Endothelial cell of umbilical vein (primary cell): ENCODE results near the gene MRPL24. TPM values are rescaled to one million over a fixed set of nuclear protein-coding genes. Genes with fewer than 3 reads are reported as not detected.

Experiments used
- BruUV-seq: library from RNA; stranded (reverse); fragments of 400-500 nt; replicated peaks from 2 replicates; lab custom pipeline; 2021; lab: Mats Ljungman, UMichigan
- CTCF ChIA-PET: fragments of 300-600, 350-600 bp; sonication (Branson Sonifier 250); formaldehyde crosslinking; loops from one replicate; lab custom pipeline; 2021; ENCODE audit warnings: antibody characterized with exemption, inconsistent platforms; lab: Charles Lee
- POLR2A ChIA-PET: fragments of 300-600, 350-600 bp; sonication (Branson Sonifier 250); formaldehyde crosslinking; loops from one replicate; lab custom pipeline; 2021; ENCODE audit warnings: antibody characterized with exemption, inconsistent platforms; lab: Charles Lee
- DNase-seq: peaks from one replicate; pipeline ENCODE4 v3.0.0-alpha.2; 2011; ENCODE audit warnings: low read depth, low spot score
- FAIRE-seq: peaks from 2 replicates; lab custom pipeline; 2011; peaks lifted over from hg19 to GRCh38; lab: Jason Lieb, UNC
- H2AFZ ChIP-seq: 2 replicates; pipeline ENCODE4 v1.6.0; 2012; ENCODE audit warnings: low read depth, low read length, control low read depth, inconsistent platforms
- H3K27ac ChIP-seq: 2 replicates; pipeline ENCODE4 v1.5.1; 2011; ENCODE audit warnings: low read depth, mild to moderate bottlenecking, control low read depth, low read length, moderate library complexity; ENCODE audit not compliant: insufficient read depth
- H3K27me3 ChIP-seq, 2 experiments: 2 replicates each; pipeline versions ENCODE4 v1.6.0 to v1.6.1; 2011; ENCODE audit warnings: low read length in 2 of 2, mixed read lengths in 1 of 2; ENCODE audit not compliant: control insufficient read depth in 2 of 2, insufficient read depth in 2 of 2
- H3K36me3 ChIP-seq, 2 experiments: 2 replicates in 1 of 2; 3 replicates in 1 of 2; pipeline ENCODE4 v1.5.1; 2011; ENCODE audit warnings: low read length in 2 of 2, mild to moderate bottlenecking in 1 of 2, moderate library complexity in 1 of 2; ENCODE audit not compliant: control insufficient read depth in 2 of 2, insufficient read depth in 2 of 2; ENCODE audit errors: extremely low read depth in 1 of 2
- H3K4me1 ChIP-seq: 3 replicates; pipeline ENCODE4 v1.5.1; 2011; ENCODE audit warnings: mild to moderate bottlenecking, low read length; ENCODE audit not compliant: control insufficient read depth, insufficient read depth; ENCODE audit errors: extremely low read depth
- H3K4me2 ChIP-seq: 2 replicates; pipeline ENCODE4 v1.6.1; 2011; ENCODE audit warnings: low read length, control low read depth, mixed read lengths; ENCODE audit not compliant: insufficient read depth
- H3K4me3 ChIP-seq, 3 experiments: fragments of 200-600 bp in 1 of 3; sonication (generic), shearing (Covaris generic) in 1 of 3; replicated peaks in 1 of 3; 2 replicates each; pipeline ENCODE4 v1.5.1; 2011 to 2016; ENCODE audit warnings: control low read depth in 3 of 3, low read length in 3 of 3, mild to moderate bottlenecking in 2 of 3, inconsistent platforms in 1 of 3, low read depth in 1 of 3, moderate library complexity in 1 of 3; ENCODE audit not compliant: insufficient read depth in 1 of 3
- H3K79me2 ChIP-seq: 2 replicates; pipeline ENCODE4 v1.6.0; 2012; ENCODE audit warnings: low read length, inconsistent platforms; ENCODE audit not compliant: control insufficient read depth, insufficient read depth
- H3K9ac ChIP-seq: replicated peaks from 2 replicates; pipeline ENCODE3; 2011; ENCODE audit warnings: low read length, control low read depth; ENCODE audit not compliant: insufficient read depth; ENCODE audit errors: extremely low read depth
- H3K9me1 ChIP-seq: replicated peaks from 3 replicates; pipeline ENCODE4 v1.6.0; 2011; ENCODE audit warnings: mild to moderate bottlenecking, low read length; ENCODE audit not compliant: control insufficient read depth, insufficient read depth; ENCODE audit errors: extremely low read depth
- H3K9me3 ChIP-seq: replicated peaks from 2 replicates; pipeline ENCODE4 v1.5.1; 2012; ENCODE audit warnings: low read length, inconsistent platforms; ENCODE audit not compliant: control insufficient read depth, insufficient read depth
- H4K20me1 ChIP-seq: replicated peaks from 2 replicates; pipeline ENCODE3; 2011; ENCODE audit warnings: mild to moderate bottlenecking, low read length; ENCODE audit not compliant: control insufficient read depth, insufficient read depth; ENCODE audit errors: extremely low read depth
- EZH2 ChIP-seq: IDR thresholded peaks from 2 replicates; pipeline ENCODE4 v1.6.1; 2012; ENCODE audit warnings: borderline replicate concordance, low read depth, mild to moderate bottlenecking, moderate library complexity, low read length, inconsistent platforms; ENCODE audit not compliant: severe bottlenecking
- FOS ChIP-seq: IDR thresholded peaks from 2 replicates; pipeline ENCODE4 v1.6.1; 2011; ENCODE audit warnings: mild to moderate bottlenecking, low read length, moderate library complexity, borderline replicate concordance; ENCODE audit not compliant: insufficient read depth
- GATA2 ChIP-seq: IDR thresholded peaks from 2 replicates; pipeline ENCODE4 v1.7.0; 2011; ENCODE audit warnings: low read depth, mild to moderate bottlenecking, moderate library complexity, mixed read lengths, low read length; ENCODE audit not compliant: insufficient read length, insufficient read depth
- JUN ChIP-seq: IDR thresholded peaks from 2 replicates; pipeline ENCODE4 v1.6.1; 2011; ENCODE audit warnings: borderline replicate concordance, low read depth; ENCODE audit not compliant: insufficient read length, insufficient read depth
- MAX ChIP-seq: IDR thresholded peaks from 2 replicates; pipeline ENCODE4 v1.6.1; 2011; ENCODE audit not compliant: insufficient read depth, insufficient read length
- MYC ChIP-seq: IDR thresholded peaks from one replicate; pipeline ENCODE4 v1.6.1; 2011; ENCODE audit warnings: mild to moderate bottlenecking, low read depth, low read length
- POLR2A ChIP-seq: IDR thresholded peaks from 2 replicates; pipeline ENCODE4 v1.6.1; 2012; ENCODE audit warnings: low read depth, mild to moderate bottlenecking, control low read depth, low read length
- POLR2AphosphoS5 ChIP-seq: IDR thresholded peaks from 2 replicates; pipeline ENCODE4 v1.6.1; 2012; ENCODE audit warnings: low read depth, mild to moderate bottlenecking, control low read depth, low read length, moderate library complexity; ENCODE audit not compliant: insufficient read depth
- dilution Hi-C: fragments of 300-500 bp; cut with MboI; formaldehyde crosslinking; loops from one replicate; pipeline ENCODE4 v1.15.0; 2019; ENCODE audit warnings: low sequenced_read_pairs; ENCODE audit not compliant: extremely low pct_ligation_motif_present
- intact Hi-C: fragments of 100-400 bp; cut with micrococcal nuclease; formaldehyde crosslinking; loops from one replicate; pipeline ENCODE4 v1.10.0; 2022
- polyA plus RNA-seq, 4 experiments: library from polyadenylated mRNA; depleted of rRNA in 3 of 4; stranded (reverse) in 3 of 4; unstranded in 1 of 4; fragments of >200 nt; gene quantifications; 2 replicates each; pipeline versions ENCODE4 v1.2.1 to v1.2.3, GENCODE V29; 2011 to 2012; ENCODE audit warnings: missing spikeins in 1 of 4
- total RNA-seq: library from RNA; stranded (reverse); gene quantifications from 2 replicates; pipeline ENCODE4 v1.2.3, GENCODE V29; 2021
- TF ChIP-seq, protein P1 (sequence below), 2 donors: IDR thresholded peaks; 1 replicate in 1 of 2; 2 replicates in 1 of 2; pipeline ENCODE4 v1.5.1; 2011; ENCODE audit warnings: low read length in 2 of 2, mild to moderate bottlenecking in 2 of 2, moderate library complexity in 2 of 2, control low read depth in 1 of 2, inconsistent platforms in 1 of 2, low read depth in 1 of 2; ENCODE audit not compliant: insufficient read depth in 1 of 2; ENCODE audit errors: extremely low read depth in 1 of 2

The MRPL24 gene
- total and polyA plus RNA-seq, 2 donors (not counting 3 experiments of a cell fraction or from before 2014, with no cell fraction given), result 47.9 to 77.7 TPM

- no peak overlapping the region for H3K9ac ChIP-seq
- H3K9me1 ChIP-seq, result no peaks in the 10 kb centered on the region
- H4K20me1 ChIP-seq, result no peaks in the 10 kb centered on the region
- peaks cover 8% of the 10 kb centered on the region for H3K79me2 ChIP-seq
- FAIRE-seq (no peak), DNase-seq (no peak)
- no peak overlapping the region for H3K27ac ChIP-seq
- no TSS peak for BruUV-seq
- dilution Hi-C loops (no loop called here), intact Hi-C loops (no loop called here)
- no peak overlapping the region for H3K4me2 ChIP-seq
- CTCF ChIA-PET, result interaction anchor here (1.0 to 1.7 kb wide), 5 partner anchors 10 to 30 kb away, joined by 3 to 6 read pairs (median 5); partner anchors contain the start of genes METTL25B, MRPL24 and PRCC
- H3K36me3 ChIP-seq, result no peaks in the 10 kb centered on the region
- no peak overlapping the region for H2AFZ ChIP-seq
- H3K9me3 ChIP-seq, result no peaks in the 10 kb centered on the region
- TF ChIP-seq POLR2AphosphoS5, result no peak
- TF ChIP-seq, protein P1, sequence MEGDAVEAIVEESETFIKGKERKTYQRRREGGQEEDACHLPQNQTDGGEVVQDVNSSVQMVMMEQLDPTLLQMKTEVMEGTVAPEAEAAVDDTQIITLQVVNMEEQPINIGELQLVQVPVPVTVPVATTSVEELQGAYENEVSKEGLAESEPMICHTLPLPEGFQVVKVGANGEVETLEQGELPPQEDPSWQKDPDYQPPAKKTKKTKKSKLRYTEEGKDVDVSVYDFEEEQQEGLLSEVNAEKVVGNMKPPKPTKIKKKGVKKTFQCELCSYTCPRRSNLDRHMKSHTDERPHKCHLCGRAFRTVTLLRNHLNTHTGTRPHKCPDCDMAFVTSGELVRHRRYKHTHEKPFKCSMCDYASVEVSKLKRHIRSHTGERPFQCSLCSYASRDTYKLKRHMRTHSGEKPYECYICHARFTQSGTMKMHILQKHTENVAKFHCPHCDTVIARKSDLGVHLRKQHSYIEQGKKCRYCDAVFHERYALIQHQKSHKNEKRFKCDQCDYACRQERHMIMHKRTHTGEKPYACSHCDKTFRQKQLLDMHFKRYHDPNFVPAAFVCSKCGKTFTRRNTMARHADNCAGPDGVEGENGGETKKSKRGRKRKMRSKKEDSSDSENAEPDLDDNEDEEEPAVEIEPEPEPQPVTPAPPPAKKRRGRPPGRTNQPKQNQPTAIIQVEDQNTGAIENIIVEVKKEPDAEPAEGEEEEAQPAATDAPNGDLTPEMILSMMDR (IDR thresholded peaks at IDR 0.05; ENCODE audit: extremely low read depth in 1 of 2, insufficient read depth in 1 of 2, low read depth in 1 of 2, low read length in 2 of 2), result no peak
- no peak for TF ChIP-seq EZH2
- no peak for TF ChIP-seq MAX
- no peak for TF ChIP-seq MYC
- TF ChIP-seq FOS, result no peak
- no peak for TF ChIP-seq GATA2
- no peak for TF ChIP-seq JUN
- TF ChIP-seq POLR2A, result no peak
- H3K4me1 ChIP-seq, result peaks cover 10% of the 10 kb centered on the region
- no peaks in the 10 kb centered on the region for H3K27me3 ChIP-seq
- no peak overlapping the region for H3K4me3 ChIP-seq
- POLR2A ChIA-PET, result no interaction called here
Observed at GRCh38 chr1:156756355-156756754, 15.5 kb upstream of the MRPL24 start.
